Endothelial cell of umbilical vein (primary cell): ENCODE results near the gene MBNL2.

Experiments used
- EZH2 ChIP-seq: IDR thresholded peaks from 2 replicates; pipeline ENCODE4 v1.6.1; 2012; ENCODE audit warnings: borderline replicate concordance, low read depth, mild to moderate bottlenecking, moderate library complexity, low read length, inconsistent platforms; ENCODE audit not compliant: severe bottlenecking
- FOS ChIP-seq: IDR thresholded peaks from 2 replicates; pipeline ENCODE4 v1.6.1; 2011; ENCODE audit warnings: mild to moderate bottlenecking, low read length, moderate library complexity, borderline replicate concordance; ENCODE audit not compliant: insufficient read depth
- POLR2A ChIP-seq: IDR thresholded peaks from 2 replicates; pipeline ENCODE4 v1.6.1; 2012; ENCODE audit warnings: low read depth, mild to moderate bottlenecking, control low read depth, low read length
- POLR2AphosphoS5 ChIP-seq: IDR thresholded peaks from 2 replicates; pipeline ENCODE4 v1.6.1; 2012; ENCODE audit warnings: low read depth, mild to moderate bottlenecking, control low read depth, low read length, moderate library complexity; ENCODE audit not compliant: insufficient read depth
- TF ChIP-seq, protein P1 (sequence below), 2 donors: IDR thresholded peaks; 1 replicate in 1 of 2; 2 replicates in 1 of 2; pipeline ENCODE4 v1.5.1; 2011; ENCODE audit warnings: low read length in 2 of 2, mild to moderate bottlenecking in 2 of 2, moderate library complexity in 2 of 2, control low read depth in 1 of 2, inconsistent platforms in 1 of 2, low read depth in 1 of 2; ENCODE audit not compliant: insufficient read depth in 1 of 2; ENCODE audit errors: extremely low read depth in 1 of 2
- TF ChIP-seq, protein P2 (sequence below): IDR thresholded peaks from 2 replicates; pipeline ENCODE4 v1.6.1; 2011; ENCODE audit not compliant: insufficient read depth, insufficient read length

DNA sequence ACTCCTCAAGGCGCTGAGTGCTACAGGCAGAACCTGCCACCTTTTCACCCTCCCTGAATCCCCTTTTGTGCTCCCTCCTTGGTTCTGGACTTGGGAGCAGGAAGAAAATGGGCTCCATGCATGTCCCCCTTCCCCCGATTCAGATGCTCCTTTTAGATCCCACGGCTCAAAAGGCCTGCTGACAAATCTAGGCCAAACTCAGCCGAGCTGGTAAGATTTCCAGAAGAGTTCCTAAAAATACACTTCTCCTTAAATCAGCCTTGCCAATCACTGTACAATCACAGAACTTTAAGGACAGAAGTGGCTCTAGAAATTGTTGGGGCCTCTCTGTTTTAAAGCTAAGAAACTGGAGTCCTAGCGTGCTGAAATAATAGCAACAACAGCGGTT lies 37.3 kb downstream of the MBNL2 start:
- TF ChIP-seq, protein P1, sequence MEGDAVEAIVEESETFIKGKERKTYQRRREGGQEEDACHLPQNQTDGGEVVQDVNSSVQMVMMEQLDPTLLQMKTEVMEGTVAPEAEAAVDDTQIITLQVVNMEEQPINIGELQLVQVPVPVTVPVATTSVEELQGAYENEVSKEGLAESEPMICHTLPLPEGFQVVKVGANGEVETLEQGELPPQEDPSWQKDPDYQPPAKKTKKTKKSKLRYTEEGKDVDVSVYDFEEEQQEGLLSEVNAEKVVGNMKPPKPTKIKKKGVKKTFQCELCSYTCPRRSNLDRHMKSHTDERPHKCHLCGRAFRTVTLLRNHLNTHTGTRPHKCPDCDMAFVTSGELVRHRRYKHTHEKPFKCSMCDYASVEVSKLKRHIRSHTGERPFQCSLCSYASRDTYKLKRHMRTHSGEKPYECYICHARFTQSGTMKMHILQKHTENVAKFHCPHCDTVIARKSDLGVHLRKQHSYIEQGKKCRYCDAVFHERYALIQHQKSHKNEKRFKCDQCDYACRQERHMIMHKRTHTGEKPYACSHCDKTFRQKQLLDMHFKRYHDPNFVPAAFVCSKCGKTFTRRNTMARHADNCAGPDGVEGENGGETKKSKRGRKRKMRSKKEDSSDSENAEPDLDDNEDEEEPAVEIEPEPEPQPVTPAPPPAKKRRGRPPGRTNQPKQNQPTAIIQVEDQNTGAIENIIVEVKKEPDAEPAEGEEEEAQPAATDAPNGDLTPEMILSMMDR (IDR thresholded peaks at IDR 0.05; ENCODE audit: extremely low read depth in 1 of 2, insufficient read depth in 1 of 2, low read depth in 1 of 2, low read length in 2 of 2): no peak
- TF ChIP-seq EZH2 (no peak), POLR2A (no peak), FOS (no peak), POLR2AphosphoS5 (no peak)
- TF ChIP-seq, protein P2, sequence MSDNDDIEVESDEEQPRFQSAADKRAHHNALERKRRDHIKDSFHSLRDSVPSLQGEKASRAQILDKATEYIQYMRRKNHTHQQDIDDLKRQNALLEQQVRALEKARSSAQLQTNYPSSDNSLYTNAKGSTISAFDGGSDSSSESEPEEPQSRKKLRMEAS: no peak
